Neural progenitor cell (in vitro differentiated cells): Measurements from ENCODE around the gene THSD4.

Source experiments
- EZH2 ChIP-seq: fragments of 200-600 bp; sonication (generic); IDR thresholded peaks from 2 replicates; pipeline ENCODE4 v1.6.1; 2017; ENCODE audit warnings: antibody characterized with exemption, mild to moderate bottlenecking, moderate library complexity
- TF ChIP-seq, protein P1 (sequence below): fragments of 200-600 bp; sonication (generic); IDR thresholded peaks from 2 replicates; pipeline ENCODE4 v1.5.1; 2017; ENCODE audit warnings: antibody characterized with exemption, mild to moderate bottlenecking

DNA sequence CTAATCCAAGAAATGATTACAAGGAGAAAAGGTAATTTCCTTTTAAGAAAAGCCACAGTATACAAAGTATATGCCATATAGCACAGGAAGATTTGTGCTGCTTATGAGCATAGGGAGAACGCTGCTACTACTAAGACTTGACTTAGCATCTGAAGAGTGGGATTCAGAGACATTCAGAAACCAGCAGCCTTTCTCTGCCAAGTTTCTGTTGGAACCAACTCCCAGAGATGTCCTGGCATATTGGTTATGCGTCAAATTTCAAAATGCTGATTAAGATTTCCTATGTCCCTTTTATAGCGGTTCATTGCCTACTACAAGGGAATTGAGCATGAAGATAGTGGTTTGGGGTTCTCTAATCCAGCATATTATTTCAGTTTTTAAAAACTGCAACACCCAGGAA lies 700.0 kb downstream of the THSD4 start:
- TF ChIP-seq EZH2: no peak
- TF ChIP-seq, protein P1, sequence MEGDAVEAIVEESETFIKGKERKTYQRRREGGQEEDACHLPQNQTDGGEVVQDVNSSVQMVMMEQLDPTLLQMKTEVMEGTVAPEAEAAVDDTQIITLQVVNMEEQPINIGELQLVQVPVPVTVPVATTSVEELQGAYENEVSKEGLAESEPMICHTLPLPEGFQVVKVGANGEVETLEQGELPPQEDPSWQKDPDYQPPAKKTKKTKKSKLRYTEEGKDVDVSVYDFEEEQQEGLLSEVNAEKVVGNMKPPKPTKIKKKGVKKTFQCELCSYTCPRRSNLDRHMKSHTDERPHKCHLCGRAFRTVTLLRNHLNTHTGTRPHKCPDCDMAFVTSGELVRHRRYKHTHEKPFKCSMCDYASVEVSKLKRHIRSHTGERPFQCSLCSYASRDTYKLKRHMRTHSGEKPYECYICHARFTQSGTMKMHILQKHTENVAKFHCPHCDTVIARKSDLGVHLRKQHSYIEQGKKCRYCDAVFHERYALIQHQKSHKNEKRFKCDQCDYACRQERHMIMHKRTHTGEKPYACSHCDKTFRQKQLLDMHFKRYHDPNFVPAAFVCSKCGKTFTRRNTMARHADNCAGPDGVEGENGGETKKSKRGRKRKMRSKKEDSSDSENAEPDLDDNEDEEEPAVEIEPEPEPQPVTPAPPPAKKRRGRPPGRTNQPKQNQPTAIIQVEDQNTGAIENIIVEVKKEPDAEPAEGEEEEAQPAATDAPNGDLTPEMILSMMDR: no peak
